AG08395 (cell line): ENCODE data around the gene STARD10.
A peak's percentile ranks its signal among the peaks of the same experiment; 100 is the strongest.
"Not testable (repeated sequence)": the region's sequence is repeated elsewhere in the genome, so short reads cannot be mapped to it uniquely, and the experiment has no call there.

Source experiments
- DNase-seq: peaks from one replicate; pipeline ENCODE4 v3.0.0; 2012; ENCODE audit warnings: mixed read lengths, low spot score

STARD10 gene

GRCh38 chr11:72807792-72808191 lies 13.9 kb upstream of the STARD10 start:
- no peak for DNase-seq

- no peak for DNase-seq
Observed at GRCh38 chr11:72807021-72807693, 13.3 kb upstream of the STARD10 start.

GRCh38 chr11:72806378-72806777 lies 12.5 kb upstream of the STARD10 start:
- not testable (repeated sequence) for DNase-seq

DNA sequence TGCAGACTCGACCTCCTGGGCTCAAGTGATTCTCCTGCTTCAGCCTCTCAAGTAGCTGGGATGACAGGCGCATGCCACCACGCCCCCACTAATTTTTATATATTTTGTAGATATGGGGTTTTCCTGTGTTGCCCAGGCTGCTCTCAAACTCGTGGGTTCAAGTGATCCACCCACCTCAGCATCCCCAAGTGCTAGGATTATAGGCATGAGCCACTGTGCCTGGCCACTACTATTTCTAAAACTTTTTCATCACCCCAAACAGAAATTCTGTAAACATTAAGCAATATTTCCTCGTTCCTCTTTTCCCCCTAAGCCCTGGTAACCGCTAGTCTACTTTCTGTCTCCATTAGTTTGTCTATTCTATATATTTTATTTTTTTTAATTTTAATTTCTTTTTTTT lies 11.4 kb upstream of the STARD10 start:
- no peak for DNase-seq

- DNase-seq, result no peak
Observed at GRCh38 chr11:72802822-72803221, 9.0 kb upstream of the STARD10 start.

DNA sequence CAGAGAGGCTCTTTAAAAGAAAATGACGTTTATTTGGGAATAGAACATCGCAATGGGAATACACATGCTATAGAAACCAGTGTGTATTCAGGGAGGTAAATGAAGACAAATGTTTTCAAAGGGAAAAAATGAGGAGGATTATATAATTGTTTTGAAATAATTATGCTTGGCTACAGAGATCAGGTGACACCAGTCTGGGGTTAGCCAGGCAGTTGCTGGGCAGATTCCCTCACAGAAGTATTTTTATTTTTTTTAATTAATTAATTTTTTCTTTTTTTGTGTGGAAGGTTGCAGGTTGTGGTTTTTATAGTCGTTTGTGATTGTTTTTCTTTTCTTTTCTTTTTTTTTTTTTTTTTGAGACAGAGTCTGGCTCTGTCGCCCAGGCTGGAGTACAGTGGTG lies 5.6 kb upstream of the STARD10 start:
- no peak for DNase-seq

DNA sequence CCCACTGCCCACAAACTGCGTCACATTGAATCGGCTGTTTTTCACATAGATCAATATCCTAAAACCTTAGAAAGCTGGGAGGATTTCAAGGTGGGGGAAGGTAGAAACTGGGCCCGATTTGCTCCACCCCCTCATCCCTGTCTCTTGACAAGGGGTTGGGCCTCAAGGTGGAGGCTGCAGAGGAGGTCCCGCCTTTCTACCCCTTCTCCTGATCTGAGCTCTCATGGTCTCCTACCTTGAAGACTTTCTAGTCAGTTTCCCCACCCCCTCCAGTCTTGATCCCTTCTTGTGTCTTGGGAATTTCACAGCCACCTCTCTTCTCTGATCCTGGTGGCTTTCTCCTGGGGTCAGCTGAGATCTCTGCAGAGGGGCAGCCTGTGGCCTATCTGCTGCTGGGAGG lies 4.5 kb upstream of the STARD10 start:
- DNase-seq, result no peak

GRCh38 chr11:72793076-72793424 lies 797 bp downstream of the STARD10 start:
- DNase-seq, result no peak

- no peak for DNase-seq
Observed at GRCh38 chr11:72792437-72793021, 1.3 kb downstream of the STARD10 start.

GRCh38 chr11:72791228-72791627 lies 2.6 kb downstream of the STARD10 start:
- DNase-seq, result not testable (repeated sequence)

DNA sequence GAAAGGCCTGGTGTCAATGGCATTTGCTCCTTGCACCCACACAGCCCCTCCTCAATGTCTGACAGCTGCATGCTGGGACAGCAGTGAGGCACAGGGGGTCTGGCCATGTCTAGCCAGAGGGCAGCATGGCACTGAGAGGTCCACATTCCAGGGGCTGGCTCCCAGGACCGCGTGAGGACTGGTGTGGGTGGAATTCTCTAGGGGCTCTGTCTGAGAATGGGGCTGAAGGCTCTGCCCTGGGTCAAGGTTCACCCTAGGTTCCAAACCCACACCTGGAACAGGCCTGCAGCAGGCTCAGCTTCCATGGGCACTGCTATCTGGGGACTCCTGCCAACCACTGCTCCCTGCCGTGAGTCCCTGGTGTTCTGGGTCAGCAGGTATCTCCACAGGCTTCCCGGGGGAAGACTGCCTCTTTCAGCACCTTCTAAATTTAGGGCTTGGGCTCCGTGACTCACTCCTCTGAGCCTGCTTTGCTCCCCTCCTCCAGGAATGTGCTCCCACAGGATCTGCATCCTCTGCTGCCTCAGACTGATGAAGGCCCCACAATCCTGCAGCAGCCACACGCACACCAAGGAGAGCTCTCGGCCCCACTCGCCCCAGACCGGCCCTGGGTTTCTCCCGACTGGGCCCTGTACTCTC lies 4.2 kb downstream of the STARD10 start:
- peak; percentile 71 for DNase-seq

DNA sequence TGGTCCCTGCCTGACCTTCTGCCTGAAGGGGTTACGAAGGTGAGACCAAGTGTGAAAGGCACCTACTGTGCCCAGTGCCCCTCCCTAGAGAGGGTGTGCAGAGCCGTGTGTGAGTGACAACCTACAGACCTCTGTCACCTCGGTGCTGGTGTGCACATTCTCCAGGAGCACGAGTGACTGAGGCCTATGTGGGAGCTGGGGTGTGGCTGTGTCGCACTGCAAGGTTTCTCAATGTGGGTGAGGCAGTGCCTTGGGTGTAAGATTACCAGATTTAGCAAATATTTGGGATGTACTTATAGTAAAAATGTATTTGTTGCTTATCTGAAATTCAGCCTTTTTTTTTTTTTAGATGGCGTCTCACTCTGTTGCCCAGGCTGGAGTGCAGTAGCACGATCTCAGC lies 5.6 kb downstream of the STARD10 start:
- DNase-seq, result no peak

GRCh38 chr11:72787216-72788104 lies 6.4 kb downstream of the STARD10 start:
- no peak for DNase-seq

GRCh38 chr11:72786305-72787215 lies 7.3 kb downstream of the STARD10 start:
- DNase-seq, result no peak

DNA sequence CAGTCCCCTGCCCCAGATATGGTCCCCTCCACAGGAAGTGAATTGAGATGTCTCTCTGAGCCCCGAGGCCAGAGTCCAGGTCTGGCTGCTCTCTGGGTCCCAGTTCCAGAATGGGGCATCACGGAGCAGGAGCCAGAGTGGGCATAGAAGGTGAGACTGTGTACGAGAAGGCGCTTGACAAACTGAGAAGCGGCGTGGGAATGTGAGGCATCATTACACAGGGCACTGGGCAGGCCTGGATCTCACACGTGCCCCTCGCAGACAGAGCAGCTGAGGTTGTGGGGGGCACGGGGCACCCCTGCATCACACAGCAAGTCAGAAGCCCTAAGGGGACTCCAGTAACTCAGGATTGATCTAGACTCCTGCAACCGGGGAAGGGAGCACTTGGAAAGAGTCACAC lies 9.2 kb downstream of the STARD10 start:
- DNase-seq, result no peak

GRCh38 chr11:72783144-72783905 lies 10.5 kb downstream of the STARD10 start:
- DNase-seq, result no peak

DNA sequence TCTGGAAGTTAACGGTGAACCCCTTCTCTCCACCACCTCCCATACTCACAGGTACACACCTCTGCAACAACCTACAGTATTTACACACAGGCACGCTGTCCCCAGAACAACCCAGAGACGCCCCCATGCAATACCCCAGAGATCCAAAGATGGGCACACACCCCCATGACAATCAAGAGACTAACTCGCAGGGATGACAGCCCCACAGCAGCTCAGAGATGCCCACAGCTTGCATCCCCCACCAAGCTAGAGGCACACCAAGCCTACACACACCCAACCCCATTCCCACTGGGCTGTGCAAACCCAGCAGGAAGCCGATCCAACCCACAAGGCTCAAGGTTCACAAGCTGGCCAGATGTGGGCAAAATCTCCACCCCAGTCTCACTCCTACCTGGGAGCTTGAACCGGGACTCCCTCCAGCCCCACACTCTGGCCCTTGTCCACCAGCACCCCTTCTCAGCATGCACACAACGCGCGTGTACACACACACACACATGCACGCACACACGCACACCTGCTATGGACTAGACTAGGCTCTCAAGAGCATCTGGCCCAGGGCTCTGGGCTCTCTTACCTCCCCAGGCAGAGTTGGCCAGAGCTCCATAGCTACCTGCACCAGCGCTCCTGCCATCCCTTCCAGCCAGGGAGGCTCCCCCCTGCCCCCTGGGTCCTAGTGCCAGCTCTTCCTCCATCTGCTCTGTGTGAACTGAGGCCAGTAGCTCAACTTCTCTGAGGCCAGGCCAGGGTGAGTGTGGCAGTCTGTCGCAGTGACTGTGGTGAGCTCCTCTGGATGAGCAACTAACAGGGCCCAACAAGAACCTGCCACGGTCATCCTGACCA lies 11.5 kb downstream of the STARD10 start:
- no peak for DNase-seq

- peak; percentile 51 for DNase-seq
Observed at GRCh38 chr11:72781313-72782080, 12.3 kb downstream of the STARD10 start.

DNA sequence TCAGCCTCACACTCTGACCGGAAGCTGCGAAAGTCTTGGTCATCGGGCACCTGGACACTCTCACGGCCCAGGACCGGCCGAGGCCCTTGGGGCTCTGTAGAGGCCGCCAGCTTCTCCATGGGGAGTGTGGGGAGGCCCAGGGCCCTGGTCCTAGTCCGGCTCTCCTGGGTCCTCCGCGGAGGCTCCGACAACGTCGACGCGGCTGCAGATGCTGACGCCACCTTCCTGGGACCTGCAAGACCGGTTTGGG lies 12.9 kb downstream of the STARD10 start:
- no peak for DNase-seq
